DMS153 (cell line): ENCODE measurements around the gene ATP6V1F.
"Not testable (repeated sequence)": the region's sequence is repeated elsewhere in the genome, so short reads cannot be mapped to it uniquely, and the experiment has no call there.

Source experiments
- DNase-seq: peaks from one replicate; lab custom pipeline; 2025; lab: John Stamatoyannopoulos, UW

The ATP6V1F gene

GRCh38 chr7:128900237-128900636 lies 37.6 kb downstream of the ATP6V1F start:
- DNase-seq, result no peak

GRCh38 chr7:128902761-128903585 lies 40.3 kb downstream of the ATP6V1F start:
- DNase-seq, result no peak

- no peak for DNase-seq
Measured at GRCh38 chr7:128903621-128904361, 41.1 kb downstream of the ATP6V1F start.

GRCh38 chr7:128904381-128905197 lies 41.9 kb downstream of the ATP6V1F start:
- peak; percentile 11 for DNase-seq

- no peak for DNase-seq
Measured at GRCh38 chr7:128906001-128906765, 43.5 kb downstream of the ATP6V1F start.

GRCh38 chr7:128906766-128907559 lies 44.3 kb downstream of the ATP6V1F start:
- DNase-seq, result no peak

- no peak for DNase-seq
Measured at GRCh38 chr7:128908750-128909624, 46.3 kb downstream of the ATP6V1F start.

GRCh38 chr7:128909625-128910568 lies 47.2 kb downstream of the ATP6V1F start:
- no peak for DNase-seq

GRCh38 chr7:128910569-128910945 lies 47.9 kb downstream of the ATP6V1F start, which contains the start of gene KCP:
Gene KCP, minus strand, starts transcription at chr7:128910709. Its CDS starts 33 bp downstream, at chr7:128910676.
- DNase-seq, result no peak

- DNase-seq, result no peak
Measured at GRCh38 chr7:128911423-128912031, 48.9 kb downstream of the ATP6V1F start.

GRCh38 chr7:128912281-128912680 lies 49.6 kb downstream of the ATP6V1F start:
- no peak for DNase-seq

GRCh38 chr7:128912709-128913495 lies 50.2 kb downstream of the ATP6V1F start:
- DNase-seq, result not testable (repeated sequence)

- no peak for DNase-seq
Measured at GRCh38 chr7:128913870-128914565, 51.4 kb downstream of the ATP6V1F start.

- no peak for DNase-seq
Measured at GRCh38 chr7:128914566-128915151, 52.0 kb downstream of the ATP6V1F start.

- no peak for DNase-seq
Measured at GRCh38 chr7:128915271-128915819, 52.7 kb downstream of the ATP6V1F start.
